ENCODE results near the gene RBSN. TPM values are rescaled to one million over a fixed set of nuclear protein-coding genes. Genes with fewer than 3 reads are reported as not detected.

The RBSN gene
- polyA plus RNA-seq, 1 donor, result 33.3 TPM

DNA sequence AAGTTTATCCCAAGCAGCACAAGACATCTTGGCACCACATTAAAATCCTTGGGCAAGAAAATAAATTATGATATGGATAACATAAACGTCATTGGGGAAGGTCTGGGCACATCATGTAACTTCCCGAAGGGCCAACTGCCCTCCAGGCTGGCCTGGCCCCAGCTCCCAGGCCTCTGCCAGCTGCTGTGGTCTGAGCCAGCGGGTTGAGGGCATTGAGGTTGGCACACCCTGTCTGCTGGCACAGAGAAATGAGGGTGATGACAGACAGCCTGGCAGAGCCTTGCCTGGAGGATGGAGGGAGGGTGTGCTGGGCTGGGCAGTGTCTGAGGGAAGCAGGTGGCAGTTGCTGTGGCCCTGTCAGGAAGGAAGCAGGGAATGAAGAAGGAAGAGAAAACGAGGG lies 3.3 kb upstream of the RBSN start:
- DNase-seq, result no peak

GRCh38 chr3:15099364-15100098 lies 583 bp upstream of the RBSN start:
- no peak for DNase-seq

DNA sequence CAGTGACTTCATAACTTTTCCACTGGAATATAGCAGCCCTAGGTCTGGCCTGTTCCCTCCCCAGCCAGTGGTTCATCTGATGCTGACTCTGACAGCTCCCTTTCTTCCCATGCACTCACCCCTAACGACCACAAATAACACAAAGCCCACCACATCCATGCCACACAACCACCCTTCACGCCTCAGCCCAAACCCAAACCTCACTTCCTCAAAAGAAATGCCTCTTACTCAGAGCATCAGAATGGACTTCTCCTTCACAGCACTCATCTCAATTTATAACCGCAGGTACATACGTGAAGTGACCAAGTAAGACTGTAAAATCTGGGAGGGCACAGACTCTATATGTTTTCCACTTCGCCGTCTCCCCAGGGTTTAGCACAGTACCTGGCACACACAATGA lies 1.1 kb downstream of the RBSN start:
- DNase-seq, result no peak

DNA sequence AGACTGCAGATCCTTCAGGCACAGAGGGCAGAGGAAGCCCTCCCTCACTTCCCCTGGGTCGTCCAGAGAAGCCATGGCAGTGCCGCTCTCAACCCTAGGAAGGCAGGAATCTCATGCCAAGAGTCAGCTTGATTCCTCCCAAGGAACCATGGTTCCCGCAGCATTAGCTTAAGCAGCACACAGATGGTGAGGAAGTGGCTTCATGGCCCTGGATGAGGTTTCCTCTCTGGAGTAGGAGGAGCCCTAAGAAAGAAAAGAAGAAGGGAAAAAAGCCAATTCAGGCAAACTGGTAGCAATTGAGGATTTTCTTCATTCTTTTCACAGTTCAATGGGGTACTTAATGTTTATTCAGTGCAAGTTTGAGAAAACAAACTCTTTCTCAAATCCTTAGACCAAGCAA lies 2.9 kb downstream of the RBSN start:
- no peak for DNase-seq

DNA sequence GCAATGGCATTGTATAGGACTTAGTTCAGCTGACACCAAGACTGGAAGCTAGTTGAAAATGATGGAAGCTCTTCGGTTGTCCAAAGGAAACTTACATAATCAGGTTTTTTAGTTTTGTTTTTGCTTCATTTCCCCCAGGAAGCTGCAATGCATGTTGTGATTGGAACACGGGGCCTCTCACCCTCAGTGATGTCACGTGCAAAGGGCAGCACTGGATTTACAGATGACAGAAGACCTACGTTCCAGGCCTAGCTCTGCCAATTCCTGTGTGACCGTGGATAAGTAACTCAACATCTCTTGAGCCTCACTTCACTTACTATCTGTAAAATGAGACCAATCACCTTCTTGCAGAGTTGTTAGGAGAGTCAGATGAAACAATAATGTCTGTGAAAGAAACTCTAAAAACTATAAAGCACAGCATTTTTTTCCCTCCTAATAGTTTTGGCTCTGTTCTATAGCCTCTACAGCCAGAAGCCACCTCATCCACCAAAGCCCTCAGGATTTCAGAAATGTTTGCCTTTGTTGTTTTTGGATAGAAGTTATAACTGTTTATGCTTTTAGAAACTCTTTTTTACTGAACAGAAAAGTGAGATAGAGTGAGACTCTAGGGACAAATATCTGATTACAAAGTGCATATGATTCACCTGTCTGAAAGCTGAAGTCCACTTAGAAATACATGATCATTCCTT lies 4.6 kb downstream of the RBSN start:
- DNase-seq, result no peak

GRCh38 chr3:15092686-15093085 lies 6.3 kb downstream of the RBSN start:
- DNase-seq, result no peak

- DNase-seq, result no peak
Observed at GRCh38 chr3:15091575-15091974, 7.4 kb downstream of the RBSN start.

- no peak for DNase-seq
Observed at GRCh38 chr3:15089201-15089600, 9.7 kb downstream of the RBSN start.

DNA sequence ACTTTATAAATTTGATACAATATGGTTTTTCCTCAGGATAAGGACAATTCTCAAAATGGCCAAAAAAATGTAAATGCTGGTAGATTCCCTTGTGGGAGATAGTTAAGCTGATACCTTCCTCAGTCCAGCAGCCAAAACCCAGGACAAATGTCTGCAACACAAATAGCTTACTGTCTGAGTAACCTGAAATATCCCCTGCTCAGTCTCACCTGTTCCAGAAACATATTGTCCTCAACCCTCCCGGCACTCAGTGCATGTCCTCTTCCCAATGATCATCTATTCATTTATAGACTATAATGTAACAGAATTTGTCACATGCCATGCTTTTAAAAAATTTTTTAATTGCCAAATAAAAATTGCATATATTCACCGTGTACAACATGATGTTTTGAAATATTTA lies 12.2 kb downstream of the RBSN start:
- DNase-seq, result no peak

DNA sequence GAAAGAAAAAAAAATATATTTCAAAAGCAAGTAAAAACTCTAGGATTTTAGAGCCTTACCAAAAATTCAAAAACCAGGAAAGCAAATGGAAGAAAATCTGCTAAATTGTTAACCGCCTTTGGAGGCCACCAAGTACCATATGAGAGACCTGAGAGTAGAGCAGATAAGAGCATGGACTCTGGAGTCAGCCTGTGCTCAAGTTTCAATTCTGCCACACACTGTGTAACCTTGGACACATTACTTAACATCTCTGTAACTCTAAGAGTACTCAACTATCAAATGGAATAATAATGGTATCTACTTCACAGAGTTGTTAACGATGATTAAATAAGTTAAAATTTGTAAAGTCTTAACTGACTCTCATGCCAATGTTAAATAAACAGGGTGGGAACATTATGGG lies 12.7 kb downstream of the RBSN start:
- DNase-seq, result no peak

DNA sequence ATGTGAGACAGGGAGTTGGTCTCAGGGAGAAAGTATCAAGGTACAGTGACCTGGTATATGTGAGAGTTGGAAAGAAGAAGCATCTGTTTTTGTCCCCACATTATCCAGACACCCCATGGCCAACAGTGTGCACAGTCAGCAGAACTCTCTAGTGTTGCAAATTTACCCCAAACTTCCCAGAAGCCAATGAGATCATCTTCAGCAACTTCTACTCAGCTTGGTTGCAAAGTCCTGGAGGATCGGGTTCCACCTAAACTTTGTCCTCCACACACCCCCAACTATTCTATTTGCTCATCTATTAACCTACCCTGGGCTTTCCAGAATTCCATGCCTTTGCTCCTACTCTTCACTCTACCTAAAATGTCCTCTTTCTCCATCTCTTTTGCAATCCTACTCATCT lies 15.7 kb downstream of the RBSN start:
- no peak for DNase-seq

- no peak for DNase-seq
Observed at GRCh38 chr3:15081960-15082664, 16.8 kb downstream of the RBSN start.

DNA sequence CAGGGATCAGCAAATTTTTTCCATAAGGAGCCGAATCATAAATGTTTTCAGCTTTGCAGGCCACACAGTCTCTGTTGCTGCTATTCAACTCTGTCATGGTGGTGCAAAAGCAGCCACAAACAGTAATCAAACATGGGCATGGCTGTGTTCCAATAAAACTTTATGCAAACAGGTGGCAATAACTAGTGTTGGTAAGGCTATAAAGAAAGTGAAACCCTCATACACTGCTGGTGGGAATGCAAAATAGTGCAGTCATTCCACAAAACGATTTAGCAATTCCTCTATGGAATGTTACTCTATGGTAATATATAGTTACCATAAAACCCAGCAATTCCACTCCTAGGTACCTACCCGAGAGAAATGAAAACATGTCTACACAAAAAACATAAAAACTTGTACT lies 19.9 kb downstream of the RBSN start:
- no peak for DNase-seq

DNA sequence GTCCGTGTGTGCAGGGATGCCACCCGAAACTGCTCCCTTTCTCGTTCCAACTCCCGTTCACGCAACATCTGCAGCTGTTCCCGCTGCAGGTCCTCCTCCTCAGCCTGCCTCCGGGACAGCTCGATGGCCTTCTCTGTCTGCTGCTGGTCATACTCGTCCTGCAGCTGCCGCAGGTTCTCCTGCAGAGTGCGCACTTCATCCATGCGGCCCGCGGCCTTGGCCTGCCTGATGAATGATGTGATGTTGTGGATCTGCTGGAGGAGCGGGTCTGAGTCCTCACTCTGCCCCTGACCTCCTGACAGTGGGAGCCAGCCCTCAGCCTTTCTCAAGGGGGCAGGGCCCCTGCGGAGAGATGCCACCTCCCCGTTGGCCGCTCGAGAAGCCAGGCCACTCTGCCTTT lies 24.4 kb downstream of the RBSN start:
- DNase-seq, result no peak

- no peak for DNase-seq
Observed at GRCh38 chr3:15071699-15072098, 27.2 kb downstream of the RBSN start.

DNA sequence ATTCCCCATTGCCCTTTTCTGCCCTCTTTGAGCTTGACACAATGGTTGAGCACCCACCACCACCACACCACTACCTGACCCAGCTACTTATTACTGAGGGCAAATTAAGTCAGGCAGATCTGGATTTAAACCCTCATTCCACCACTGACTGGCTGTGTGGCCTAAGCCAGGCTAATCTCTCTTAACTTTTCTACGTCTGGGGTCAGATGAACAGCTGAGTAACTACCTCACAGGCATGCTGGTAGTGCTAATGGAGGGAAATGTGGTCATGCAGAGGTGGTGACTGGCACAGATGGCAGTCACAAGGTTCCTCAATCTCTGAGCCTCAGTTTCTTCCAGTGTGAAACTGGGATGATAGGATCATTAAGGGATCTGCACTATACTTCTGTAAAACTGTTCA lies 29.5 kb downstream of the RBSN start:
- DNase-seq, result no peak

DNA sequence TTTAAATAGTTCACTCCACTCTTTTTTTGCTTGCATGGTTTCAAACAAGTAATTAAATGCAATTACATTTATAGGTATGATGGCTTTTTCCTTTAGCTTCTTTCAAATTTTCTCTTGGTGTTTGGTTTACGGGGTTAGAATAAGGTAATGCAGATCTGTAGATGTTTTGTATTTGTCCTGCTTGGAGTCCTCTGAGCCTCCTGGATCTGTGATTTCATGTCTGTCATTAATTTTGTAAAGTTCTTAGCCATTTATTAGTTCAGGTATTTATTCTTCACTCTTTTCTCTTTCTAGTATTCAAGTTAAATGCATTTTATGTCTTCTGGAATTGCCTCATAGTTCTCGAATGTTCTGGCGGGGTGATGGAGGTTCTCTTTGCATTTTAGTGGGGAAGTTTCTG lies 32.5 kb downstream of the RBSN start:
- no peak for DNase-seq

DNA sequence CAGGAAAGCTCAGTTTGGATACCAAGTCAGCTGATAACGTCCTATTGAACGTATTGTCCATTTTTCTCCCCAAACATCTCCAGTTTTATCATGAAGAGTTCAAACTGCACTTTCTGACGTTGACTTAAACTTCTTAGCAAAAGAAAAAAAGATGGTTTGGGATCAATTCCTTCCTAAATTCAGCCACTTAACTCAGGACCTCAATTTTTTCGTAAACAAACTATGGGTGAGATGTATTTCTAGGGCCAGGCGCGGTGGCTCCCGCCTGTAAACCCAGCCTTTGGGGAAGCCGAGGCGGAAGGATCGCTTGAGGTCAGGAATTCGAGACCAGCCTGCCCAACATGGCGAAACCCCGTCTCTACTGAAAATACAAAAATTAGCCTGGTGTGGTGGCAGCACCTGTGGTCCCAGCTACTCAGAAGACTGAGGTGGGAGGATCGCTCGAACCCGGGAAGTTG lies 33.4 kb downstream of the RBSN start:
- DNase-seq, result no peak

DNA sequence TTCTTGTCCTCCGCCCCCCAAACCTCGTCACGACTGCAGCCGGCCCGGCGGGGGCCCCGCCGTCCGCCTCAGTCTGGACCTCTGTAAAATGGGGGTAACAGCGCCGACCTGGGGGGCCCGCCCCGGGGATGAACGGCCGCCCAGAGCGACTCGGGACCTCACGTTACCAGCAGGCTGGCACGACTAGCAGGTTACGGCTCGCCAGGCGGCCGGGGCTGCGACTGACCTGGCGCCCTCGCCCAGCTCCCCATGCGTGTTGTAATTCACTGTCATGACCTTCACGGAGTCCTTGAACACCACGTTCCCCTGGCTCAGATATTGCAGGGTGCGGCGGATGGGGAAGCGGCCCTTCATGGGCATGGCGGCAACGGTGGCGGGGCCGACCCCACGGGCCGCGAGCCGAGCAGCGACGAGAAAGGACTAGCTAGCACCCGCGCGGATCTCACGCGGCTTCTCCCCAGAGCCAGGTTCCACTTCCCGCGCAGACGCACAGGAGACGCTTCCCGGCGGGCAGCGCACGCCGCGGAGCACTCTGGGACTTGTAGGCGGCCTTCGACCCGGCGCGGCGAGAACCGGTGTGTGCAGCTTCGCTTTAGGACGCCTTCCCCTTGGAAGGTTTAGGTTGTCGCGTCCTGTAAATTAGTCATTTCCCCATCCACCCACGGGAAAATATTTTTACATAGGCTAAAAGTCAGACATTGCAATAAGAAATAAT lies 34.0 kb downstream of the RBSN start, which contains the start of gene MRPS25:
TSS of gene MRPS25 (minus strand) at position 481 of the 715 bp plus-strand sequence. CDS start at position 360, 121 bp downstream.
- DNase-seq, result peak; percentile 87

DNA sequence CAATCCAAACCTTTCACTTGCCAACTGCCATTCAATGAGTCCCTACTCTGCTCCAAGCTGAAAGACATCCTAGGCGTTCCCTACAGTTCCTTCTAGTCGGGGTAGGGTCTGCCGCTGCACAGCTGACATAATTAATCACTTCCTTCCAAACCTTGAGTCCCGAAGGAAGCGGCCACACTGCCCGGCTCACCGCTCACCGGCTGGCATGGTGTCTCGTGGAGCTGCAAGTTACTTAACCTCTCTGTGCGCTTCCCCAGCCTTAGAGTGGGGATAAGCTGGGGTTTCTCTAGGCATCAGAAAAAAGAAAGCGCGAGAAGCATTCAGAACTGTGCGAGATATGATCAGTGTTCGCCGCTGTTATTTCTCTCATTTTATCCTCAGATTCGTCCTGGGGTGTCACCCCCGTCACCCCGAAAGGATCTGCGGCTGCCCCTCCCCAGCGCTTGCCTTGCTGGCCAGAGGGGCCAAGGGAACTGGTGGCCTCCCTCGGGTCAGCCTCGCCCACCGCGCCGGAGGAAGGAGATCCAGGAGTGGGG lies 34.6 kb downstream of the RBSN start:
- no peak for DNase-seq

- DNase-seq, result no peak
Observed at GRCh38 chr3:15063656-15064286, 35.2 kb downstream of the RBSN start.

DNA sequence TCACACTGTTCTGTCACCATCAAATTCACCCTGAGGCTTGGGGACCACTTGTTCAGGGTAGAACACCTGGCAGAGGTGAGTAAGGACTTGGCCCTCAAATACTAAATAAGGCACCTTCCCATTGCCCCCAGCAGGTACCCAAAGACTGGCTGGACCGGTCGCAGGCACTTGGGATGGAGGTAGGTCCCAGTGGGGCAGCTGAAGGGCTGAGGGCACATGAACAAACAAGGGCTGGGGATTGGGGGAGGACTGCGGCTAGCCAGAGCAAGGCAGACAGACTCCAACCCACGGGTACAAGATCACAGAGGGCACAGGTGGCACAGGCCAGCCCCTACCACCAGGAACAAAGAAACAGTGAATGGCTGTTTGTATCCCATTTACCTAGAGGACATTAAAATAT lies 35.7 kb downstream of the RBSN start:
- no peak for DNase-seq
